ENCODE measurements around the gene CLSTN1.

CLSTN1 gene

DNA sequence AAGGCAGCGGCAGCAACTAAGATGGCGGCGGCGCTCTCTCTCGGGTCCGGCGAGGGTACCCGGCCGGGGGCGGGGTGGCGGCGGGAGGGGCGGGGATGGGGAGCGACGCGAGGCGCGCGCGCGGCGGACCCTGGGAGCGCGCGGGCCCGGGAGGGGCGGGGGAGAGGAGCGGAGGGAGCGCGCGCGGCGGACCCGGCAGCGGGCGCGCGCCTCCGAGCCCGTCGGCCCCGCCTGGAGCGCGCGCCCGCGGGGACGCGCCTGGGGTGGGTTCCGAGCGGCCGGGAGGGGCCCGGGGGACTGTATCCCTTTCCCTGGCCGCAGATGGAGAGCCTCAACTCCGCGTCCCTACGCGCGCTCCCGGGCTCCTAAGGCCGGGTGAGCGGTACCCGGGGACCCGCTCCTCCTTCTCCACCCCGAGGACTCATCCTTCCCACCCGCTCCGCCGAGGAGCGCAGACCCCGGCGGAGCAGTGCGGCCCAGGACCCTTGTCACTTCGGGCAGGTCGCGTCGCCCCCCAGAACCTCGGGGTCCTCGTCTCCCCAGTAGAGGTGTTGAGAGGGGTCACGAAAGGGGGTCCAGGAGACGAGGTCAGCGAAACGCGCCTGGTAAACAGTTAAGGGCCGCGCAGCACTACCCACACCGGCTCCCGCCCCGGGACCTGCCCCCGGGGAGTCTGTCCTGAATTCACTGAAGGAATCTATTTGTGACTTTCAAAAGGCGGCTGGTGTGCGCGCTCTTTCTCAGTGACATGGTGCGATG is at the start of gene CLSTN1:
Gene CLSTN1, minus strand, starts transcription at position 23 of the 759 bp plus-strand sequence. CDS start 232 bp downstream, outside the sequence.
- DNase-seq = peak; percentile 87

DNA sequence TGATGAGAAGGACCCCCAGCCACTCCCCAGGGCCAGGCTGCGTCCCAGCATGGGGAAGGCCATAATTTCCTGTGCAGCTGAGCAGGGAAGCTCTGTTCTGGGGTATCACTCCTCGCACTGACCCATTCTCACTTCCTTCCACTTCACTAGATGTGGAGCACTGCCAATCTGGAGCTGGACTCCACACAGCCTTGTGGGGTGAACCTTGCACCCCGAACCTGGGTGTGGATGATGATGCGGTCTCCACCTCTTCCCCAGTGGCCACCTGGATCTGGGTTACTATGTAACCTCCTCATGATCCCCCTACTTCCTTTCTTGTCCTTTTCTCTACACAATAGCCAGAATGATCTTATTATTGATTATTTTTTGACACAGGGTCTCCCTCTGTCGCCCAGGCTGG is 49.6 kb upstream of the CLSTN1 start:
- DNase-seq = no peak

DNA sequence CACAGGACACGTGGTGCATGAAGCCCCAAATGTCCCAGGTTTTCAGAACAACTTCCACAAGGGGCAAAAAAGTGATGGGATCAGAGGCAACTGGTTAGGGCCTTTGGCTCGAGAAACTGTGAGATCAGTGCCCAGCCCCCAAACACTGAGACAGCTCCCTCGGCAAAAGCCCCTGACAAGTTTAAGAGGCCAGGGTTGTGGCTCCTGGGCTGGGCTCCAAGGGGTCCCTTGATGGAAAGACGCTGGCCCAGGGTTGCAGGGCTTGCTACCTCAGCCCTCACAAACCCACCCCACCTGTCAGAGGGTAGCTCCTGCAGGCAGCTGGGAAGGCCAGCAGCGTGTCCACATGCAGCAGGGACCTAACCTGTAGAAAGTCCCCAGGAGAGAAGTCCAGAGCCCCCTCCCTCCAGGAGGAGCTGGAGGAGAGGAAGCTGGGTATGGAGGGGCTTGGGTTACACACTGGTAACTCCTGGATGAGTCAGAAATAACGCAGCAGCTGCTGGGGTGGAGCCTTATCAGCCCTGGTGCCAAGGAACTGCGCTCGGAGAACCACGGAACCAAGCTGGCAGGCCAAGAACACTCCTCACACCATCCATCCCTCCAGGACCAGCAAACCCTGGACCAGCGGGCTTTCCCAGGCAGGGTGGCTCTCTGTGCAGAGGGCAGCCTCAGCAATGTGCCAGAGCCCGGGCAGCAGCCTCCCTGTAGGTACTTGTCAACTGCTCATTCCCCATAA is 48.8 kb upstream of the CLSTN1 start:
- no peak for DNase-seq

DNA sequence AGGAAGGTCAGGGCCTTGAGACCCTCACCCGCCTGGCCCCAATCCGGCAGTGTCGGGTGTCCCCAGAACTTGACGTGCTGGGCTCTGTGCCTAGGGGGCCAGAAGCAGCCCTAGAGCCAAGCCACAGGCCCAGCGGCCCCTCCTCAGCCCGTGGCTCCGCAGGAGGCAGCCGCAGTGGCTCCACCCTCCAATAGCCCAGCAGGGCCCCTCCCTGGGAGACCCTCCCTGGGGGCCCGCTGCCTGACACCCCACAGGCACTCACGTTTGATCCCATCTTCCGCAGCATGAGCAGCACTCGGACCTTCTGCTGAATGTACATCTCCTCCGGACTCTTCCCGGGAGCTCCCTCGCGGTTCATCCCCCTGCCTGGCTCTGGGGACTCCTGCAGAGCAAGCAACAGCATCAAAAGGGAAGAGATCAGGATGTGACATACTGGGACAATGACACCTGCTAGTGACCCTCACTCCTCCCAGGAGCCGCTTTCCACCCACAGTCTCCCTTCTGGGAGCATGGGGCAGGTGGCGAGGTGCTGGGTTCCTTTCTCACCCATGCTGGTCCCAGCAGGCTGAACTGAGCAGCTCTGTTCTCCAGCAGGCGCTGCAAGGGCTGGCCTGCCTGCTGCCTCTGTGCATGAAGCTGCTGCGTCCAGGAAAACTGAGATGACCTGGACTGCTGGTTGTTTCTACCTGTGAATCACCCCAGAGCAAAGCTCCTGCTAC is 48.1 kb upstream of the CLSTN1 start:
- no peak for DNase-seq

DNA sequence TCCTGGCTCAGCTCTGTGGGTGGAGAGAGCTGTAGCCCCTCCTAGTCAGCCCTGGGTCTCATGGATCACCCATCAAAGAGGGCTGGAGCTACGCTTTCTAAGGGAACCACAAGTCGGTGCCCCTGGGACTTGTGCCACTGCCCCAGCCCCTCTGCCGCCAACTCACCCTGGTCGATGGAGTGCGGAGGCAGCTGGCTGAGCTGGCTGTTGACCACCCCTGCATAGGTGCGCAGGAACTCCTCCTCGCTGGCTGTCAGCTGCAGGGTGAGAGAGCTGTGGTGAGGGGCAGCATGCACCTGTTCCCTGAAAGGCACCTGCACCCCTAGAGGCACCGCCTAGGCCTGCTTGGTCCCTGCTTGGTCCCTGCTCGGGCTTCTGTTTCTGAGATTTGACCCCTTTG is 47.3 kb upstream of the CLSTN1 start:
- DNase-seq = no peak

DNA sequence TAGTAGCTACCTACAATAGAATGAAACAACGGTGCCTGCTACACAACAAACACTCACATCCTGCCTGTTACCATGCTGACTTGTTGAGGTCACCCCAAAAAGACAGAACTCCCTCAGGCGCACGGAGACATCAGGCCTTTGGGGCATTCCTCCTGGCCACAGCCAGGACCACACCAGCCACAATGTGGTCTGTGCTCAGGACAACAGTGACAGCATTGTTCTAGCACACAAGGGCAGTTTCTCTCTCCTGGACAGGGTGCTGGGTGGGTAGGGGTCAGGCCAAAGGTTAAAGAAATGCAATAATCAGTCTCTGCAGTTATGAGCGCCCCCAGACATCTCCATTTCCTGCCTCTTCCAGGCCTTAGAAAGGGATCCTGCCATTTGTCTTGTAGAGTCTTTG is 46.8 kb upstream of the CLSTN1 start:
- no peak for DNase-seq

DNA sequence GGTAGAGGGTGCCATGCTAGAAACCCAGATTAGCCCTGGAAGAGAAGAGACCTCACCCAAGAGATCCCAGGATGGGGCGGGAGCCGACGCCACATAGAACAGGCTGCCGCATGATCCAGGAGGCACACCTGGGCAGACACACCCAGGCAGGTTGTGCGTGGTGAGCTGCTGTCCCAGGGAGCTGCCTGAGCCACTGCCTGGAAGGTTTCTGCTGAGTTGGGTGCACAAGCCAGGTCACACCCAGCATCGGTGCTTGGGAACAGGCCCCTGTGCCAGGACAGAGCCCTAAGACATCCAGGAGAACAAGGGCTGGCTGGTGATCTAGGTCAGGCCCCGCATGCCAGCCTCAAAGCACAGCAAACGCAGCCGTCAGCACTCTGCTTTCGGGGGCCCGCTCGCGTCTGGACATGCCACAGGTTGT is 46.1 kb upstream of the CLSTN1 start:
- no peak for DNase-seq

DNA sequence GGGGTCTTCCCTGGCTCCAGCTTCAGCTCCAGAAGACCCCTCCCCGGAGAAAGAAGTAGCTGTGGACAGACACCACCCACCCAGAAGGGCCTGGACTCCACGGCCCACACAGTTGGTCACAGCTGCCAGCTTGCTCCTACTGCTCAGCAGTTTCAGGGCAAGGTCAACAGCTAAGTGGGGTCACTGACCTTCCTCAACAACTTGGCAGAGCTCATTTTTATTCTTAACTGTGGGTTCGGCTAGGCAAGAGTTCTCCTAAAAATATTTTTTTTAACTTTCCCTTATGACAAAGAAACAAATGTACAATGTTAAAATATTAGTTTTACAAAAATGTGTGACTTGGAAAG is 44.5 kb upstream of the CLSTN1 start:
- no peak for DNase-seq

DNA sequence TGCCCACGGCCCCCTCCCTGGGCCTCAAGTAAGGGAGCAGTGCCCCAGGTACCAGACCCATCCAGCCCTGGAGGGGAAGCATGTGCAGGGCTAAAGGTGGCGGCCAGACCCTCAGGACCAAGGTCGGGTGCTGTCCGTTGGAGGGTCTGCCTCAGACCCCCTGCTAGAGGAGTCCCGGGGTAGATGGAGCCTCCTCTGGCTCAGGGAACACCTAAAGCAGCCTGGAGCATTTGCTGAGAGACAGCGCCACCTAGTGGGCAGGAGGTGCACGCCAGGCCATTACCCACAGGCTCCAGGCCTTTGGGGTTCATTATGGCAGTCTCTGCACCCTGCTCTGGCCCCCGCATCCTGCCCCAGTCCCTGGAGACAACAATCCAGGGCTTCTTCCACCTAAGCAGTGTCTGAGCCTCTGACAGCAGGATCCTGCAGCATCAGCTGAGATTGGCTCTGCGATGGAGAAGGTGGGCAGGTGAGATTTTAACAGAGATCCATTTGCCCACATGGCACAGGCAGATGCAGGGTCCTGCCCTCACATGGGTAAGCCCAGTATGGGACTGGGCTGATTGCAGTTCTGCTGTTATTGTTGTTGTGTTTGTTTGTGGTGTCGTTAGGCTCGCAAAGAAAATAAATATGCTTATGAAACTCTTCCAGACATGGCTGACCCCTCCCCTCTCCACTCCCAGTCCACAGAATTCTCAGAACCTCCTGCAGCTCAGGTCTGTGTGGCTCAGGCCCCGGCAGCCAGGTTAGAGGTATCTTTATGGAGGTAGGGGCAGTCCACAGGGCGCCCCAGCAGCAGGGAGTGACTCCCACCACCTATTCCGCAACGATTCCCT is 43.9 kb upstream of the CLSTN1 start:
- DNase-seq = peak; percentile 66

DNA sequence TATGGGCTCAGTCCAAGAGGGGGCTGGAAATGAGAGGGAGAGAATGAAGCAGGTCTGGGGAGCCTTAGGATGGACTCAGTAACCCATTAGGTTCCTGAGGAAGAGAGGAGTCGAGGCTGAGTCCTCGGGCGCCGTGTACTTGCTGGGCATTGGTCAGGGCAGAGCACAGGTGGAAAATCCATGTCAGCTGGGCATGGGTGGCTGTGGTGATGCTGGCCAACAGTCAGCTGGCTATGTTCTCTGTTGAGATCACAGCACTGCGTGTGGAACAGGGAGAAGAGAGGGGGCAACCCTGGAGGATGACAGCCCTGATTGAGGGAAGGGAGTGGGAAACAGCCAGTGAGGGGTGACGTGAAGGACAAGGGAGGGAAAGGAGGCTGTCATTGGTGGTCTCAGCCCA is 43.1 kb upstream of the CLSTN1 start:
- no peak for DNase-seq

DNA sequence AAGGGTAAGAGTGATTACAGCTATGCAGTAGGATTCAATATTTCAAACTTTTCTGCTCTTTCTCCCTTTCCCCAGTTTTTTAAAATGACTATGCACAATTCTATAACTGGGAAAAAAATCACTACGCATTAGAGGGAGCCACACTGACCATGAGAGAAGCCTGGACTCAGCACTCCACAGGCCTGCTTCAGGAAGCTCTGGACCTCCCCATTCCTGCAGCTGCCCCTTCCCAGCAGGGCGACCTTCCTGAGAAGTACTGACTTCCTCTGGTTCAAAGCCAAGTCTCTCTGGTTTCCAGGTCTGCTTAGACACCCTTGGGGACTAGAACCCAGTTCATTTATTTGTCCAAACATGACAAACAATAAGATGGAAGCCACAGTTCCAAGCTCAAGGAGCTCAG is 42.0 kb upstream of the CLSTN1 start:
- no peak for DNase-seq

DNA sequence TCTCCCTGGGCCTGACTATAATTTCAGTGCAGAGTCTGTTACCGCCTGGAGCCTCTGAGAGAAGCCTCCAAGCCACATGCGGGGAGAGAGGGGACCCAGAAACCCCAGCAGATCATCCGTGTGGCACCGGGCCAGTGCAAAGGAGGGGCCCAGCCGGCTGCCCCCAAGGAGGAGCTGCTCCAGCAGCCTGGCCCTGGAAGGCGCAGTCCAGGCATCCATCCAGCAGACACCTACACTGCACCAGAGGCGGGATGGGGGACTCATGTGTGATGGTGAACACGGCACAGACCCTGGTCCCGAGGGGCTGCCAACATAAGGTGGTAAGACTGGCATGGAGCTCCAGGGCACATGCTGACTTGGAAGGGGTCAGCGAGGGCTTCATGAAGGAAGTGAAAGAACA is 39.6 kb upstream of the CLSTN1 start:
- no peak for DNase-seq

DNA sequence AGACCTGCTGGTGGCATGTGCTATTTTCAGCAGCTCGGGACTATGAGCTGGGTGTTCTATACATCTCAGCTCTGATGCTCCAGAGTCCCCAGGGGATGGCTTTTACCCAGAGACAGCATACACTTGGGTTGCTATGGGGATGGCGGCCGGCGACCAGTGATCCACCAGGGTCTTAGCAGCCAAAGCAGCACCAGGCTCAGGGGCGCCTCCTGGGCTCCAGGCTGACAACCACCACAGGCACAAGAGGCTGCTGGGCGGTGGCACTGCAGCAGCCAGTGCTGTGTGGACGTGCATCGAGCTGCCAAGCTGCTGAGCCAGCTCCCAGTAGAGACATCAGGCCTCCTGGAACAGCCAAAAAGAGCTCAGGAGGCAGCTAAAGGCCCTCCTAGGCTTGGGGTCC is 37.6 kb upstream of the CLSTN1 start:
- no peak for DNase-seq

DNA sequence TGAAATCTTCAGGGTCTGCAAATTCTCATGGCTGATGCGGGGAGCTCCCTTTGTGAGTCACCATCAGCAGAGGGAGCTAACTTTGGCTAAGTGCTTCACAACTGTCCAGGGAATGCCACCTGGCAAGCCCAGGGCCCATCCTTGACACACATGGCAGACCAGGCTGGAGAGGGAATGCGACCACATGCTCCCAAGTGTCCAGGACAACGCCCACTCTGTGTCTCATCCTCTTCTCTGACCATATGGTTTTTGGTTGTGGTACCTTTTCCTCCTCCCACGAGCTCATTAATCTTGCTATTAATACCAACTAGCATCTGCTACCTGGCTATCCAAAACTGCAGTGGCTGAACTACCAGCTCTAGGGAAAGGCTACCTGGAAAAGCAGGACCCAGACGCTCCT is 37.1 kb upstream of the CLSTN1 start:
- DNase-seq = no peak

DNA sequence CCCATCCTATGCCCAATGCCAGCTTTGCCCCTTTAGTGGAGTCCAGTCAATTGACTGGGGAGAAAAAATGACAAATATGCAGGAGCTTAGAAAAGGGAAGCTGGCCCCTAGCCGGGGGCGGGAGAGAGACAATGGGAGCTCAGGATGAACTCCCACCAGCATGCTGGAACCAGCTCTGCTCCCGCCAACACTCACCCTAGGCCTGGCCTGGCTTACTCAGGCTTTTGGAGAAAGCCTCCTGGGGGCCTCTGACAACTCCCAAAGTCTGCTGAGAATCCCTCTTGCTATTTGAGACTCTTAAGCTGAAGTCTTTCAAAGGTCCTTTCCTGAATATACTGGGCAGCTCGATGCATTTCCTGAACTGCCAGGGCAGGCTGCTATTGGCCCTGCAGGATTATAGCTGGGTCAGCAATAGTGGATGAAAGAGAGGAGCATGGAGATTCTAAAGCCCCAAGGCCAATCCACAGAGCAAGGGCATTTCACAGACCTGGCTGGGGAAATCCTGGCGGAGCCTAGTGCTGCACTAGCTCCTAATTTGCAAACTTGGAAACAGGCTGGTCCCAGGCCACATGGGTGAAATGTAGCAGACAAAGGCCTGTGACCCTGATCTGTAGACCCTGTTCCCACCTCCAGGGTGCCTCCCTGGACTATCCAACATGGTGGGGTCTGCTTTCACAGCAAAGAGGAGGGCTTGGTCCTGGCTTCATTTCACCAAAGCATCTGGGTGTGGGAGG is 35.7 kb upstream of the CLSTN1 start:
- no peak for DNase-seq

DNA sequence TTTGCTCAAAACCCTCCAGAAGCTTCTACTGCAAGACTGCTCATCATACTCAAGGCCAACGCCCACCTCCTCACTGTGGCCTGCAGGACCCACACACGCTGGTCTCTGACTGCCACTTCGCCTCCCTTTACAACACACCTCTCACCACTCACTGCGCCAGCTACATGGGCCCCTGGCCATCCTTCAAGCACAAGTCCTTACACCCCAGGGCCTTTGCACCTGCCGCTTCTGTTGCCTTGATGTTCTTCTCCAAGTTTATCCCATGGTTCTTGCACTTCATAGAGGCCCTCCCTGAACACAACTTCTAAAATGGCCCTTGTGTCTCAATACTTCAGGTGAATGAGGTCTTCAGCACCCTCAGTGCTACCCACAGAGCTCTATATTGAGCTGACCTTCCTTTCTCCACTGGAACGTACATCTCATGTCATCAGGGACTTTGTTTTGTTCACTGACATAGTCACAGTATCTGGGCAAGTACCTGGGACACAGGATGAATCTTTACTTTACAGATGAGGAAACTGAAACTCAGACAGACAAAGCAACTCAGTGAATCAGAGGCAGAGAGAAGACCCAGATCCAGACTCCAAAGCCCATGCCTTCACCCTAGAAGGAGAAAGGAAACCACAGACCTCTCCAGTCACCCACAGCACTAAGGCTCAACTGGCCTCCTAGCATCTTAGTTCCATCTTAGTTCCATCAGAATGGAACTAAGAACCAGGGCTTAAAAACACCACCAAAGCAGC is 34.7 kb upstream of the CLSTN1 start:
- DNase-seq = no peak

DNA sequence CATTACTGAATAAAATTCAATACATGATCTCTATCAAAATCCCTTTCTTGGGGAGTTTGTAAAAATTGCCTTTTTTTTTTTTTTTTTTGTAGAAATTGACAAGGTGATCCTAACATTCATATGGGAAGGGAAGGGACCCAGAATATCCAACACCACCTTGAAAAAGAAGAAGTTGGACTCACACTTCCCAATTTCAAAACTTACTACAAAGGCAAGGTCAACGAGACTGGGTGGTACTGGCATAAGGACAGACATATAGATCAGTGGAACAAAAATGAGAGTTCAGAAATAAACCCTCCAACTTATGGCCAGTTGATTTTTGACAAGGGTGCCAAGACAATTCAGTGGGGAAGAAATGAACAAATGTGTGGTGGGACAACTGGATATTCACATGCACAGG is 31.4 kb upstream of the CLSTN1 start:
- DNase-seq = no peak

DNA sequence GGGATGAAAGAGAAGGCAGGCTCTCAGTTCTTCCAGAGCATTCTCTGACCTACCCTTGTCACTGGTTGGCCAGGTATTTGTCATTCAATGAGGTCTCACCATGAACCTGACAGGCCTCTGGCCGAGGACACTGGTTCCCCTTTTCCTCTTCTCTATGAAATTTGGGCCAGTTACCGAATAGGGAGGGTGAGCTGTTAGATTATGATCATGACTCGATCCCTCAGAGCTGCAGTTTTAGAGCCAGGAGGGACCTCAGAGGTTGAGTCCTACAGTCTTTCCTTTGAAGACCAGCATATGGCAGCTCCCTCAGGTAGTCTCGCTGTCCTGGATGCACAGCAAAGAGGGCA is 29.5 kb upstream of the CLSTN1 start:
- no peak for DNase-seq

DNA sequence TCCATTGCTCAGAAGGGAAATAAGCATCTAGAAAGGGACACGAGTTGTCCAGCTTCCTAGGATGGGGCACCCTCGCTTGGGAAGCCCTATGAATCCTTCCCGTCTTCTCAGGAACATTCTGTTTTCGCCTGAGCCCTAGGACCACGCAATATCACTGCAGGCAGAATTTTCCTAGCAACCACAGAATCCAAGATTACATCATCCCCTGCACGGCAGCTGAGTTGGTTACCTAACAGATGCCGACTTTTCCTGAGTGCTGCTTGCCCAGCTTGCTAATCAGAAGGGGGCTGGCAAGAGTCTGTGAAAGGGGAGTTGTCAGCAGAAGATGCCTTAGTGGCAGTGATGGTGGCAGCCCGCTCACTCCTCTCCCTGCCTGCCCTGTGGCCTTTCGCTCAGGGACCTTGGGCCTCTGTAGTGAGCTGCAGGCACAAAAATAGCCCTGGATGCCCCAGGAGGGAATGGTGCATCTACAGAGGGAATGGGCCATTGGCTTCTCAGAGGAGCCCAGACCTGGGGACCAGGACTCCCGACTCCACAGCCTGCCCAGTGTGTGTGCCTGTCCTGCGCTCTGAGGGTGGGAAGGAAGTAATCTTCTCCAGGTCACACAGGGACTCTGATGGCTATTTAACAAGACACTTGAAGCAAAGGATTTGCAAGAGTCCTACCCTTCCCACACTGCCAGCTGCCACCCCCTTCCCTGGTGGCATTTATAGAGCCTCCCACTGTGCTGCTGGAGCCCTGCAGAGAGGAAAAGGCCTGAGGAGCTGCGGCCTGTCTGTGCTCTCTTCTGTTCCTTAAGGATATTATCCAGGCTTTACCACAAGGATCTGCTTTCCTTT is 28.9 kb upstream of the CLSTN1 start:
- DNase-seq = no peak

DNA sequence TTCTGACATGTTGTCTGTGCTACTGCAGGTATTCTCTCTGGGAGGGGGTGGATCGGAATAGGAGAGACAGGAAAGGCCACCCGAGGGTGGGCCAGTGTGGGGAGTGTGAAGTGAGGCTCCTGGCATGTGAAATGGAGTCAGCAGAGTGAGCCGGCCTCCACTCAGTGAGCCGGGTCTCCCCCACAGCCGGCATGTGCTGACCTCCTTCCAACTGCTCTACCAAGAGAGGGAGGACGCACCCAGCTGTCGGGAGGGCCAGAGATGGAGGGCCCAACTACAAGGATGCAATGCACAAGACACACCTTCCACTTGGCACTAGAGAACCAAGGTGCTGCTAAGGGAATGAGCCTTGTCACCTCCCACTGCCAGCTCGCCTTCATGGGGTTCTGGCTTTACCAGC is 28.2 kb upstream of the CLSTN1 start:
- DNase-seq = no peak
